KMS-11 (cell line): ENCODE results near the gene ZNF383.
"Not testable (repeated sequence)": the region's sequence is repeated elsewhere in the genome, so short reads cannot be mapped to it uniquely, and the experiment has no call there.

Experiments
- H2AFZ ChIP-seq: fragments of 200-600 bp; sonication (generic); 2 replicates; pipeline ENCODE4 v1.6.1; 2016; ENCODE audit warnings: antibody characterized with exemption, mixed run types, low read depth
- H3K27ac ChIP-seq: fragments of 200-600 bp; sonication (generic); 2 replicates; pipeline ENCODE4 v1.6.1; 2016; ENCODE audit warnings: mild to moderate bottlenecking, mixed run types
- H3K27me3 ChIP-seq: fragments of 200-600 bp; sonication (generic); 2 replicates; pipeline ENCODE4 v1.6.1; 2017; ENCODE audit warnings: mild to moderate bottlenecking, low read depth, mixed run types, moderate library complexity; ENCODE audit not compliant: insufficient read depth
- H3K36me3 ChIP-seq: fragments of 200-600 bp; sonication (generic); 2 replicates; pipeline ENCODE4 v1.6.1; 2017; ENCODE audit warnings: mild to moderate bottlenecking, mixed run types; ENCODE audit not compliant: insufficient read depth
- H3K4me1 ChIP-seq: fragments of 200-600 bp; sonication (generic); 2 replicates; pipeline ENCODE4 v1.6.1; 2016; ENCODE audit warnings: mild to moderate bottlenecking, low read depth, mixed run types; ENCODE audit not compliant: poor library complexity, severe bottlenecking
- H3K4me2 ChIP-seq: fragments of 200-600 bp; sonication (generic); 2 replicates; pipeline ENCODE4 v1.7.0; 2016; ENCODE audit warnings: mild to moderate bottlenecking, mixed run types
- H3K4me3 ChIP-seq: fragments of 200-600 bp; sonication (generic); IDR thresholded peaks from 2 replicates; pipeline ENCODE4 v1.6.1; 2017; ENCODE audit warnings: low read depth, low read length, mixed read lengths; ENCODE audit not compliant: insufficient read depth
- H3K79me2 ChIP-seq: fragments of 200-600 bp; sonication (generic); 2 replicates; pipeline ENCODE4 v1.6.1; 2016; ENCODE audit warnings: low read depth, mixed run types; ENCODE audit not compliant: insufficient read depth
- H3K9ac ChIP-seq: fragments of 200-600 bp; sonication (generic); 2 replicates; pipeline ENCODE4 v1.6.1; 2016; ENCODE audit warnings: mild to moderate bottlenecking, mixed run types
- H4K20me1 ChIP-seq: fragments of 200-600 bp; sonication (generic); 2 replicates; pipeline ENCODE4 v1.6.1; 2016; ENCODE audit warnings: mild to moderate bottlenecking, mixed run types; ENCODE audit not compliant: insufficient read depth
- TF ChIP-seq, protein P1 (sequence below): fragments of 200-600 bp; sonication (generic); conservative IDR thresholded peaks from 2 replicates; pipeline ENCODE4 v1.6.1; 2017; ENCODE audit warnings: low read depth, mild to moderate bottlenecking, antibody characterized with exemption, low read length, moderate library complexity, mixed read lengths

Gene ZNF383

DNA sequence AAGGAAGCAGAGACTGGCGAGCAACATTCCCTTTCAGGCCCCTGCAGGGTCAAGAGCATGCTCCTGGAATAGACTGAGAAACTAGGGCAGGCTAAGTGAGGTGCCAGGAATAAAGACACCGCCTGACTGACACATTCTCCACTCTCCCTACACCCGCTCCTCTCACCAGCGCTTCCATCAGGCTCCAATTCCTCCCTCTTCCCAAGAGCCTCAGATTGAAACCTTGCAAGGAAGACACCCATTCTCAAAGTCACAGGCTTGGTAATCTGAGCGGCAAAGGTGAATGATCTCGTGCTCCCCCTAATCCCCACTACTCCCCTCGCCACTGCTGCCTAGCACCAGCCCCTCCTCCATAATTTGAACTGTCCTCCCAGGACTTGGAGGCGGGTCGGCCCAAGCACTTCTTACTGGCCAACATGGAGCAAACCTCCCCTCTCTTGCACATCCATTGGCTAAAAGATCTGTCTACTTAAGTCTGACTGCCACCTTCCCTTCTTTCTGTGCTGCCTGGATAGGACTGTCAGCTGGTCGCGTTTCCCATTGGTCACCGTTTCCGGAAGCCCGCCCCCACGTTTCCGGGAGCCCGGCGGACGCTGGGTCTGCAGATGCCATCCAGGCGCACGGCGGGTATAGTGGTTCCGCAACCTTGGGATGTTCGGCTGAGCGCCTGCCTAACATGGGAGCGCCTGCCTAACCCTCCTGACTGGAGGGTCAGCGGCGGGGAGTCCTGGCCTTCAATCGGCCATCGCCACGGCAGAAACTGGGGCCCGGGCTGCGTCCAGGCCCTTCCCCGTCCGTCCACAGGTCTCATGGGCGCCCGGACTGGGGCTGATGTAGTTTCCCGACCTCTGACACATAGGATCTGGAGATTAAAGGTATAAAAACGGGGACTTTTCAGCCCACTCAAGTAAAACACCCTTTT, 33.6 kb downstream of the ZNF383 start:
- Histone ChIP-seq H3K9ac (no peak overlapping the region), H4K20me1 (no peaks in the 10 kb centered on the region), H2AFZ (no peak overlapping the region), H3K27ac (no peak overlapping the region), H3K4me2 (no peak overlapping the region), H3K79me2 (no peaks in the 10 kb centered on the region), H3K36me3 (no peaks in the 10 kb centered on the region), H3K4me1 (no peaks in the 10 kb centered on the region), H3K4me3 (no peak overlapping the region), H3K27me3 (no peaks in the 10 kb centered on the region)
- TF ChIP-seq, protein P1, sequence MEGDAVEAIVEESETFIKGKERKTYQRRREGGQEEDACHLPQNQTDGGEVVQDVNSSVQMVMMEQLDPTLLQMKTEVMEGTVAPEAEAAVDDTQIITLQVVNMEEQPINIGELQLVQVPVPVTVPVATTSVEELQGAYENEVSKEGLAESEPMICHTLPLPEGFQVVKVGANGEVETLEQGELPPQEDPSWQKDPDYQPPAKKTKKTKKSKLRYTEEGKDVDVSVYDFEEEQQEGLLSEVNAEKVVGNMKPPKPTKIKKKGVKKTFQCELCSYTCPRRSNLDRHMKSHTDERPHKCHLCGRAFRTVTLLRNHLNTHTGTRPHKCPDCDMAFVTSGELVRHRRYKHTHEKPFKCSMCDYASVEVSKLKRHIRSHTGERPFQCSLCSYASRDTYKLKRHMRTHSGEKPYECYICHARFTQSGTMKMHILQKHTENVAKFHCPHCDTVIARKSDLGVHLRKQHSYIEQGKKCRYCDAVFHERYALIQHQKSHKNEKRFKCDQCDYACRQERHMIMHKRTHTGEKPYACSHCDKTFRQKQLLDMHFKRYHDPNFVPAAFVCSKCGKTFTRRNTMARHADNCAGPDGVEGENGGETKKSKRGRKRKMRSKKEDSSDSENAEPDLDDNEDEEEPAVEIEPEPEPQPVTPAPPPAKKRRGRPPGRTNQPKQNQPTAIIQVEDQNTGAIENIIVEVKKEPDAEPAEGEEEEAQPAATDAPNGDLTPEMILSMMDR = no peak

DNA sequence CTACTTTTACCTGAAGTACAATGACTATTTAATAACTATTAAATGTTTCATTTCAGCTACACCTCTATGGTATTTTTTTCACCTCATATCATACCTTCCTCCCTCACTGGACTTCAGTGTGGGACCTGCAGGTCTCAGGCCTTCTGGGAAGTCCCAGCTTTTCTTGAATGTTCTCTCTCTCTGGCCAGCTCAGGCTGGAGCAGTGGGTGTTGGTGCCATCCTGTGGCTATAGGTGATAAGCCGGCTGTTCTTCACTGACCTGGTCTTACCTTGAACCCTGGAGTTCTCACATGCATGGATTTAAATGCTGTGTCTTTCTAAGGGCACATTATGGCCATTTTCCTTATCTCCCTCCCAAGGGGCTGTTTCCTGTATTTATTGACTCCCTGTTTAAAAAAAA, 45.0 kb downstream of the ZNF383 start:
- not testable (repeated sequence) for H3K4me1 ChIP-seq, H3K79me2 ChIP-seq, H3K4me2 ChIP-seq, H3K36me3 ChIP-seq, H3K4me3 ChIP-seq, H3K27me3 ChIP-seq, H3K27ac ChIP-seq, H4K20me1 ChIP-seq, H3K9ac ChIP-seq, H2AFZ ChIP-seq

DNA sequence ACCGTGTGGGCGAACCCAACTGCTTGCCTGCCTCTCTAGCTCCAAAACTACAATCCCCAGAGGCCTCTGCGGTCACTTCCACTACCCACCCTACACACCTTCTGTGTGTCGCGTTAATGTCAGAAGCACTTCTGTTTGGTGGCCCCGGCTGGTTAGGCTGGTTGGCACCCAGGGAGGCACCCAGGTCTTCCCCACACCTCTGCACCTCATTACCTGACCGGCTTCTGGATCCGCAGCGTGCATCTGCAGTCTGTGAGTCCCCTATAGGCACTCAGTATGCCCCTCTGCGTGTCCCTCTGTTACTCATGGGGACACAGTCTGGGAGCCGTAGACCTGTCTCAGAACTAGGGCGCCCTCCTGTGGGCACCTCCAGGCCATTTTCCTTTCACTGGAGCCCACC, 49.0 kb downstream of the ZNF383 start:
- not testable (repeated sequence) for H3K79me2 ChIP-seq, H3K4me2 ChIP-seq, H3K4me3 ChIP-seq, H3K36me3 ChIP-seq, H3K9ac ChIP-seq, H4K20me1 ChIP-seq, H3K4me1 ChIP-seq, H3K27ac ChIP-seq, H2AFZ ChIP-seq, H3K27me3 ChIP-seq

DNA sequence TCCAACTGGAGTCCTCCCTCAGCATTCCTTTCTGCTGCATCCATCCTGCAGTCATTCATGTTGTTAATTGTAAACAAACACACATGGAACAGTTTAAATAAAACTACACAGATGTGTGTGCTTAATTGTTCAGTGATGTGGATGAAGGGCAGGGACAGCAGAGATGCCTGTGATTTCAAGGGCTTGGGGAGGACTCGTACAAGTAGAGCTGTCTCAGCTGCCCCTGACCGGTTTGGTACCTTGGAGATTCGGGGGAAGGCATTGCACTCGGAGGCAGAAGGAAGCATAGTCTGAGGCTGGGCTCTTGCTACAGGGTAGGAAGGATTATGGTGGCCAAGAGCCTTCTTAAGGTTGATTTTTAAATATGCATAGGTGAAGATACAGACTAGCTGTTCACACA, 49.7 kb downstream of the ZNF383 start:
- not testable (repeated sequence) for H4K20me1 ChIP-seq, H3K36me3 ChIP-seq, H3K9ac ChIP-seq, H3K27ac ChIP-seq, H3K4me2 ChIP-seq, H3K79me2 ChIP-seq, H3K4me3 ChIP-seq, H3K27me3 ChIP-seq, H3K4me1 ChIP-seq, H2AFZ ChIP-seq

DNA sequence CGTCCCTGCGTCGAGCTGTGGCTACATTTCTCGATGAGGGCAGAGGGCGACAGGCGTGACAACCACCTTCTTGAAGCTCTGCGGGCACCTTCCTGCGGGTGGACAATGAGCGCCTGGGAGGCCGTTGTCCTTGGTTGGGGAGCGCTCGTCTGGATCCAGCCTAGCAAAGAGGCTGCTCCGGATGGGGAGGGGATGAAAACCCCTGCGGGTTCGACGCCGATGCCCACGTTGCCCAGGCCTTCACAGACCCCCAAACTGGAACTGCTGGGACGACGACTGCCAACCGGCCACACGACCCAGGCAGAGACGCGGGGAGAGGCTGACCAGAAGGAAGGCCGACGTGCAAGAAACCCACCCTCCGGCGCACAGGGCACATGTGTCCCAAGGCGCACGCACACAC, 62.6 kb downstream of the ZNF383 start:
- not testable (repeated sequence) for H2AFZ ChIP-seq, H3K79me2 ChIP-seq, H3K4me3 ChIP-seq, H3K27ac ChIP-seq, H3K9ac ChIP-seq, H4K20me1 ChIP-seq, H3K27me3 ChIP-seq, H3K36me3 ChIP-seq, H3K4me1 ChIP-seq, H3K4me2 ChIP-seq

DNA sequence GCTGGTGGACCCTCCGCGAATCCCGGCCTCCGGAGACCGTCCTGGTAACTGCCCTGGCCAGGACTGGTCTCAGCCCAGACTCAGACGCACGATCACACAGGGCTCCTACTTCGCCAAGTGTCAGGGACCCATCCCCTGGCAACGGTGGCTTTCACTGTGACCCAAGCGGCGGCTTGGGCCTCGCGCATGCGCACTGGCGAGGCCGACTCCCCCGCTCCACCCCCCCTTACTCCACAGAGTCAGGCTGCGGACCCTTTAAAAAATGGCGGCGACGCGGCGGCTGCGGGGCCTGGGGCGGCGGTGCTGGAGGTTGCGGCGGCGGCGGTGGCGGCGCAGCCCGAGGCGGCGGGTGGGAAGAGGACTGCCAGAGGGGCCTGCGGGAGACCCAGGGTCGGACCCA, 66.0 kb downstream of the ZNF383 start:
- not testable (repeated sequence) for H3K4me1 ChIP-seq, H4K20me1 ChIP-seq, H2AFZ ChIP-seq, H3K4me2 ChIP-seq, H3K9ac ChIP-seq, H3K4me3 ChIP-seq, H3K79me2 ChIP-seq, H3K27ac ChIP-seq, H3K36me3 ChIP-seq, H3K27me3 ChIP-seq

DNA sequence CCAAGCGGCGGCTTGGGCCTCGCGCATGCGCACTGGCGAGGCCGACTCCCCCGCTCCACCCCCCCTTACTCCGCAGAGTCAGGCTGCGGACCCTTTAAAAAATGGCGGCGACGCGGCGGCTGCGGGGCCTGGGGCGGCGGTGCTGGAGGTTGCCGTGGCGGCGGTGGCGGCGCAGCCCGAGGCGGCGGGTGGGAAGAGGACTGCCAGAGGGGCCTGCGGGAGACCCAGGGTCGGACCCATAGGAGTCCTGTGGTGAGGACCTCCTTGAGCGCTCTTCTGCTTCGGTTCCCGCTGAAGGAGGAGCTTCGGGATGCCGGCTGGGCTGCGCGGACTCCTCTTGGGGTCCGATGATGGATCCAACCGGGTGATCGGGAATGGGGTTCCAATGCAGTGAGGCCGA, 71.2 kb downstream of the ZNF383 start:
- not testable (repeated sequence) for H3K27ac ChIP-seq, H2AFZ ChIP-seq, H3K27me3 ChIP-seq, H3K4me3 ChIP-seq, H3K9ac ChIP-seq, H3K4me1 ChIP-seq, H3K79me2 ChIP-seq, H4K20me1 ChIP-seq, H3K4me2 ChIP-seq, H3K36me3 ChIP-seq

DNA sequence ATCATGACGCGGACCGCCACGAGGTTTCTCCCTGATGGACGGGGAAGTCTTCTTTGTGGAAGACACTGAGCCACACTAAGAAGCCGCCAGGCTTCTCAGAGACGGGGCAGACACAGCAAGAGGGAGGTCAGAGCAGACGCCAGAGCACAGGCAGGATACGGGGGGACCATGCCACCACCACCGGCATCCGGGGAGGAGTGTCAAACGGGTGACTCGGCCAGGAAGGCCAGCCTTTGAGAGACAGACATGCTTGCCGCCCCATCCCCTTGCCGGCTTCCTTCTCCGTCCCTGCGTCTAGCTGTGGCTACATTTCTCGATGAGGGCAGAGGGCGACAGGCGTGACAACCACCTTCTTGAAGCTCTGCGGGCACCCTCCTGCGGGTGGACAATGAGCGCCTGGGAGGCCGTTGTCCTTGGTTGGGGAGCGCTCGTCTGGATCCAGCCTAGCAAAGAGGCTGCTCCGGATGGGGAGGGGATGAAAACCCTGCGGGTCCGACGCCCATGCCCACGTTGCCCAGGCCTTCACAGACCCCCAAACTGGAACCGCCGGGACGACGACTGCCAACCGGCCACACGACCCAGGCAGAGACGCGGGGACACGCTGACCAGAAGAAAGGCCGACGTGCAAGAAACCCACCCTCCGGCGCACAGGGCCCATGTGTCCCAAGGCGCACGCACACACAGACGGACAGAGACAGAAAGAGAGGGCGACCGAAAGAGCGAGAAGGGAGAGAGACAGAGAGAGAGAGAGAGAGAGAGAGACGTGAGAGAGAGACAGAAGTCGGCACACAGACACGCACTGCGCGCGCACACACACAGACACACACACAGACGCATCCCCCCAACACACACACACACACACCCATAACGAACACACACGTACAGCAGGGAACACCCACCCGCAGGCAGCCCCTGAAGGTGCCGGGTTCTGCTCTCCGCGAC, 75.3 kb downstream of the ZNF383 start:
- H3K4me2 ChIP-seq = not testable (repeated sequence)

DNA sequence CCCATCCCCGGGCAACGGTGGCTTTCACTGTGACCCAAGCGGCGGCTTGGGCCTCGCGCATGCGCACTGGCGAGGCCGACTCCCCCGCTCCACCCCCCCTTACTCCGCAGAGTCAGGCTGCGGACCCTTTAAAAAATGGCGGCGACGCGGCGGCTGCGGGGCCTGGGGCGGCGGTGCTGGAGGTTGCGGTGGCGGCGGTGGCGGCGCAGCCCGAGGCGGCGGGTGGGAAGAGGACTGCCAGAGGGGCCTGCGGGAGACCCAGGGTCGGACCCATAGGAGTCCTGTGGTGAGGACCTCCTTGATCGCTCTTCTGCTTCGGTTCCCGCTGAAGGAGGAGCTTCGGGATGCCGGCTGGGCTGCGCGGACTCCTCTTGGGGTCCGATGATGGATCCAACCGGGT, 76.2 kb downstream of the ZNF383 start:
- not testable (repeated sequence) for H3K9ac ChIP-seq, H3K4me3 ChIP-seq, H3K27me3 ChIP-seq

More for the DNA sequence above, 75.3 kb downstream of the ZNF383 start:
- not testable (repeated sequence) for H4K20me1 ChIP-seq, H2AFZ ChIP-seq, H3K4me1 ChIP-seq, H3K36me3 ChIP-seq, H3K79me2 ChIP-seq, H3K9ac ChIP-seq, H3K4me3 ChIP-seq, H3K27ac ChIP-seq, H3K27me3 ChIP-seq

More for the DNA sequence above, 76.2 kb downstream of the ZNF383 start:
- H3K36me3 ChIP-seq, H3K79me2 ChIP-seq, H3K27ac ChIP-seq, H3K4me1 ChIP-seq, H3K4me2 ChIP-seq, H2AFZ ChIP-seq, H4K20me1 ChIP-seq: not testable (repeated sequence)
